ENCODE data around the gene WLS. TPM values are rescaled to one million over a fixed set of nuclear protein-coding genes. Genes with fewer than 3 reads are reported as not detected.

Gene WLS
- total and polyA plus RNA-seq, 2 donors (not counting 1 experiment from before 2014, with no cell fraction given), result 156 to 269 TPM

DNA sequence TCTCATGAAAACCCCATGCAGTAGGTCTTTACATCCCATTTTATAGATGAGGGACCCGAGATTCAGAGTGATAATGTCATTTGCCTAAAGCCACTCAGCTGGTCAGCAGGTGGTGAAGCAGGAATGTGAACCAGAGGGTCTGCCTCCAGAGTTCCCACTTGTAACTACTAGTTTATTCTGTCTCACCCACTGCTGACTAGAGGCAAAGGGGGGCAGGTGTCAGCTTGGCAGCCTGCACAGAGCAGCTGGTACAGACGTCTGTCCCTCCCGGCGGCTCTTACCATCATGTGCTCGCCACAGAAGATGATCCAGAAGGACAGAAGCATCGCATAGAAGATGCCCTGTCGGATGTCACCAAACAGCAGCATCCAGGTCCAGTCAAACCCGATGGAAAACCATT is 82.4 kb downstream of the WLS start:
- TF ChIP-seq, protein P1, sequence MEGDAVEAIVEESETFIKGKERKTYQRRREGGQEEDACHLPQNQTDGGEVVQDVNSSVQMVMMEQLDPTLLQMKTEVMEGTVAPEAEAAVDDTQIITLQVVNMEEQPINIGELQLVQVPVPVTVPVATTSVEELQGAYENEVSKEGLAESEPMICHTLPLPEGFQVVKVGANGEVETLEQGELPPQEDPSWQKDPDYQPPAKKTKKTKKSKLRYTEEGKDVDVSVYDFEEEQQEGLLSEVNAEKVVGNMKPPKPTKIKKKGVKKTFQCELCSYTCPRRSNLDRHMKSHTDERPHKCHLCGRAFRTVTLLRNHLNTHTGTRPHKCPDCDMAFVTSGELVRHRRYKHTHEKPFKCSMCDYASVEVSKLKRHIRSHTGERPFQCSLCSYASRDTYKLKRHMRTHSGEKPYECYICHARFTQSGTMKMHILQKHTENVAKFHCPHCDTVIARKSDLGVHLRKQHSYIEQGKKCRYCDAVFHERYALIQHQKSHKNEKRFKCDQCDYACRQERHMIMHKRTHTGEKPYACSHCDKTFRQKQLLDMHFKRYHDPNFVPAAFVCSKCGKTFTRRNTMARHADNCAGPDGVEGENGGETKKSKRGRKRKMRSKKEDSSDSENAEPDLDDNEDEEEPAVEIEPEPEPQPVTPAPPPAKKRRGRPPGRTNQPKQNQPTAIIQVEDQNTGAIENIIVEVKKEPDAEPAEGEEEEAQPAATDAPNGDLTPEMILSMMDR (conservative IDR thresholded peaks at IDR 0.05 in 1 of 2, IDR thresholded peaks at IDR 0.05 in 1 of 2; ENCODE audit: low read depth in 1 of 2, low read length in 2 of 2), result no peak
- TF ChIP-seq EZH2 (IDR thresholded peaks at IDR 0.05; ENCODE audit: low read length, missing control alignments), result no peak
- H3K9ac ChIP-seq (ENCODE audit: insufficient read depth, low read length), result no peak overlapping the region
- H4K20me1 ChIP-seq (ENCODE audit: control insufficient read depth, extremely low read depth, insufficient read depth, low read length), result no peaks in the 10 kb centered on the region
- H3K36me3 ChIP-seq (ENCODE audit: control insufficient read depth, insufficient read depth, low read length), result peaks cover 32% of the 10 kb centered on the region
- no peaks in the 10 kb centered on the region for H3K9me3 ChIP-seq (ENCODE audit: control insufficient read depth, insufficient read depth, low read depth, low read length)
- H3K4me2 ChIP-seq (ENCODE audit: extremely low read depth, insufficient read depth, low read length), result no peak overlapping the region
- no peaks in the 10 kb centered on the region for H3K79me2 ChIP-seq (ENCODE audit: control insufficient read depth, insufficient read depth, low read length)
- no peaks in the 10 kb centered on the region for H3K27me3 ChIP-seq (ENCODE audit: control insufficient read depth, insufficient read depth, low read length)
- H3K27ac ChIP-seq (ENCODE audit: insufficient read depth, low read length), result no peak overlapping the region
- no peak for DNase-seq (ENCODE audit: low read depth in 2 of 2)
- H3K4me1 ChIP-seq (ENCODE audit: control insufficient read depth, extremely low read depth, insufficient read depth, low read length), result no peaks in the 10 kb centered on the region
- no peak overlapping the region for H3K4me3 ChIP-seq (replicated peaks in 1 of 4; ENCODE audit: control extremely low read depth in 1 of 4, insufficient read depth in 1 of 4, low read depth in 3 of 4, low read length in 4 of 4)
- H2AFZ ChIP-seq (ENCODE audit: low read length), result no peak overlapping the region

DNA sequence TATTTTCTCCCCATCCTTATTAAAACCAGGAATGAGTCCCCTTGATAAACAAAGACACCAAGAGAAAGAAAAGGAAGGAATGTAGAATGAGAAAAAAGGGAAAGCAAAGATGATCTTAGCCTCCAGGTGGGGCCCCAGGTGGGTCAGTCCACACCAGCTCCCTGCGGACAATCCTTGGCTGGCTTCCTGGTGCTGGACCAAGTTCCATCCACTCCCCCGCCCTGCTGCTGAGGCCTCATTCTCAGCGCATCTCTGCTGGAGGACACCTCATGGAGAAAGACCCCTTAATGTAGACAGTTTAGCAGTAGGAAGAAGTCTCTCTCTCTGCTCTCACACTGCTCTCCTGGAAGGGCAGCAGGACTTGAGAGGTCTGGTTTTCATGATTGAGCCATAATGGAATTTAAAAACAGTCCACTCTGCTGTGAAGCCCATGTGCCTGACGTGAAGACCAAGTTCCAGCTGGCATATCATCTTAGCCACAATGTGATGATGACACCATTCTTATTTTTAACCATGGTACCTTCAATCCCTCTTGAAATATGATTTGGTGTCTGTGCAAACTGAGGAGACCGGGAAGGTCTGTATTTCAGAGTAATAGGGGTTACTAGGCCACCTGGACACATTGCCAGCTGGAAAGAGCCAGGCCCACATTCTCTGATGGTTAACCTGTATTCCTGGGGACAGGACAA is 83.1 kb downstream of the WLS start:
- Histone ChIP-seq H3K79me2 (ENCODE audit: control insufficient read depth, insufficient read depth, low read length) (no peaks in the 10 kb centered on the region), H3K27me3 (ENCODE audit: control insufficient read depth, insufficient read depth, low read length) (no peaks in the 10 kb centered on the region), H3K4me2 (ENCODE audit: extremely low read depth, insufficient read depth, low read length) (no peak overlapping the region), H3K27ac (ENCODE audit: insufficient read depth, low read length) (no peak overlapping the region), H3K9ac (ENCODE audit: insufficient read depth, low read length) (no peak overlapping the region), H3K4me3 (replicated peaks in 1 of 4; ENCODE audit: control extremely low read depth in 1 of 4, insufficient read depth in 1 of 4, low read depth in 3 of 4, low read length in 4 of 4) (no peak overlapping the region), H3K36me3 (ENCODE audit: control insufficient read depth, insufficient read depth, low read length) (peaks cover 32% of the 10 kb centered on the region), H4K20me1 (ENCODE audit: control insufficient read depth, extremely low read depth, insufficient read depth, low read length) (no peaks in the 10 kb centered on the region), H3K4me1 (ENCODE audit: control insufficient read depth, extremely low read depth, insufficient read depth, low read length) (no peaks in the 10 kb centered on the region), H2AFZ (ENCODE audit: low read length) (no peak overlapping the region), H3K9me3 (ENCODE audit: control insufficient read depth, insufficient read depth, low read depth, low read length) (no peaks in the 10 kb centered on the region)
- no peak for TF ChIP-seq EZH2 (IDR thresholded peaks at IDR 0.05; ENCODE audit: low read length, missing control alignments)
- TF ChIP-seq, protein P1 (conservative IDR thresholded peaks at IDR 0.05 in 1 of 2, IDR thresholded peaks at IDR 0.05 in 1 of 2; ENCODE audit: low read depth in 1 of 2, low read length in 2 of 2), result no peak
- DNase-seq (ENCODE audit: low read depth in 2 of 2), result peak in 1 of 2 donors; percentile 30

DNA sequence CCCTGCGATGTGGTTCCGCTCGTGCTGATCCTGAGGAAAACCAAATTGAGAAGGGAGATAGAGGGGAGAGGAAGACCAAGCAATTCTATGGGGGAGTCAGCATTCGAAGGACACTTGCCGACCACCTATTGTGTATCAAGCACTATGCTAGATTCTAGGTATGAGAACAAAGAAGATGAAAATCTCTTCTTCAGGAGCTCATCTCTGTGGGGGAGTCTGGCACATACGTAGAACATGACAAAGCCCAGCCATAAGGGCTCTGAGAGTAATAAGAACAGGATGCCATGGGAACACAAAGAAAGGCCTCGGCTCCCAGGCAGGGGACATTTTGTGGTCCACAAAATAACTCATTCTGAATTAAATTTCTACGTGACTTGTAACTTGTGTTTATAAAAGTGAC is 83.7 kb downstream of the WLS start:
- Histone ChIP-seq H3K36me3 (ENCODE audit: control insufficient read depth, insufficient read depth, low read length) (peaks cover 30% of the 10 kb centered on the region), H4K20me1 (ENCODE audit: control insufficient read depth, extremely low read depth, insufficient read depth, low read length) (no peaks in the 10 kb centered on the region), H3K79me2 (ENCODE audit: control insufficient read depth, insufficient read depth, low read length) (no peaks in the 10 kb centered on the region), H3K9ac (ENCODE audit: insufficient read depth, low read length) (no peak overlapping the region), H3K27ac (ENCODE audit: insufficient read depth, low read length) (no peak overlapping the region), H3K4me2 (ENCODE audit: extremely low read depth, insufficient read depth, low read length) (no peak overlapping the region), H2AFZ (ENCODE audit: low read length) (no peak overlapping the region), H3K9me3 (ENCODE audit: control insufficient read depth, insufficient read depth, low read depth, low read length) (no peaks in the 10 kb centered on the region), H3K4me1 (ENCODE audit: control insufficient read depth, extremely low read depth, insufficient read depth, low read length) (no peaks in the 10 kb centered on the region), H3K27me3 (ENCODE audit: control insufficient read depth, insufficient read depth, low read length) (no peaks in the 10 kb centered on the region), H3K4me3 (replicated peaks in 1 of 4; ENCODE audit: control extremely low read depth in 1 of 4, insufficient read depth in 1 of 4, low read depth in 3 of 4, low read length in 4 of 4) (no peak overlapping the region)
- DNase-seq (ENCODE audit: low read depth in 2 of 2), result no peak
- TF ChIP-seq, protein P1 (conservative IDR thresholded peaks at IDR 0.05 in 1 of 2, IDR thresholded peaks at IDR 0.05 in 1 of 2; ENCODE audit: low read depth in 1 of 2, low read length in 2 of 2), result no peak
- TF ChIP-seq EZH2 (IDR thresholded peaks at IDR 0.05; ENCODE audit: low read length, missing control alignments), result no peak

Measured in fibroblast of lung (primary cell).